ENCODE measurements around the gene LYPLA2. TPM values are rescaled to one million over a fixed set of nuclear protein-coding genes. Genes with fewer than 3 reads are reported as not detected.

Gene LYPLA2
- total RNA-seq, 1 experiment from 2014 or later: 78.0 TPM

GRCh38 chr1:23817633-23818032 lies 26.7 kb downstream of the LYPLA2 start:
- no peak for DNase-seq (ENCODE audit: low read depth, low spot score)
- Histone ChIP-seq H3K4me1 (ENCODE audit: control insufficient read depth in 1 of 2, insufficient read depth in 2 of 2, low read length in 2 of 2) (no peaks in the 10 kb centered on the region), H3K4me3 (replicated peaks in 1 of 2; ENCODE audit: low read depth in 1 of 2, low read length in 2 of 2) (no peak overlapping the region), H3K9me2 (ENCODE audit: insufficient read depth) (no peaks in the 10 kb centered on the region), H3K79me2 (ENCODE audit: insufficient read depth, low read length) (no peaks in the 10 kb centered on the region), H3K4me2 (ENCODE audit: low read length) (no peak overlapping the region), H3K9ac (ENCODE audit: low read length) (no peak overlapping the region), H2AFZ (ENCODE audit: low read depth, low read length, poor library complexity, severe bottlenecking) (no peak overlapping the region), H3K27ac (ENCODE audit: low read depth, low read length) (no peak overlapping the region), H3K9me3 (ENCODE audit: control insufficient read depth in 1 of 2, insufficient read depth in 1 of 2, low read depth in 1 of 2, low read length in 2 of 2) (no peaks in the 10 kb centered on the region), H4K20me1 (ENCODE audit: insufficient read depth) (no peaks in the 10 kb centered on the region), H3K27me3 (ENCODE audit: insufficient read depth, low read length) (no peaks in the 10 kb centered on the region), H3K36me3 (ENCODE audit: control insufficient read depth in 1 of 2, insufficient read depth in 2 of 2, low read length in 2 of 2) (peaks cover 0 to 5% of the 10 kb centered on the region in 2 experiments; a peak in 1 of 4 replicates)
- CTCF ChIA-PET: no interaction called here
- no peak for TF ChIP-seq CEBPB (IDR thresholded peaks at IDR 0.05; ENCODE audit: low read depth)
- TF ChIP-seq SP1 (IDR thresholded peaks at IDR 0.05; ENCODE audit: low read depth): no peak
- no peak for TF ChIP-seq POLR2A (IDR thresholded peaks at IDR 0.05; ENCODE audit: borderline replicate concordance, extremely low read depth, insufficient read depth, insufficient read length)
- no peak for TF ChIP-seq EZH2phosphoT487 (IDR thresholded peaks at IDR 0.05; ENCODE audit: borderline replicate concordance)
- TF ChIP-seq ZNF274 (IDR thresholded peaks at IDR 0.05; ENCODE audit: low read depth, low read length): no peak
- no peak for TF ChIP-seq EGR1 (IDR thresholded peaks at IDR 0.05; ENCODE audit: low read depth)
- no peak for TF ChIP-seq RAD21 (IDR thresholded peaks at IDR 0.05; ENCODE audit: low read depth)
- no peak for TF ChIP-seq ZBTB33 (IDR thresholded peaks at IDR 0.05; ENCODE audit: extremely low read depth, insufficient replicate concordance, low read length)
- TF ChIP-seq ATF3 (IDR thresholded peaks at IDR 0.05): no peak
- no peak for TF ChIP-seq EZH2 (IDR thresholded peaks at IDR 0.05)
- TF ChIP-seq FOSL1 (IDR thresholded peaks at IDR 0.05; ENCODE audit: low read depth): no peak
- TF ChIP-seq JUND (IDR thresholded peaks at IDR 0.05): no peak
- TF ChIP-seq ELF1 (IDR thresholded peaks at IDR 0.05; ENCODE audit: borderline replicate concordance, low read depth): no peak
- no peak for TF ChIP-seq YY1 (IDR thresholded peaks at IDR 0.05; ENCODE audit: extremely low read depth, insufficient replicate concordance, low read depth, low read length)
- no peak for TF ChIP-seq TCF7L2 (IDR thresholded peaks at IDR 0.05; ENCODE audit: borderline replicate concordance, extremely low read depth, insufficient read depth, insufficient read length)
- TF ChIP-seq CBX3 (IDR thresholded peaks at IDR 0.05; ENCODE audit: low read depth): no peak
- no peak for TF ChIP-seq CTCF (IDR thresholded peaks at IDR 0.05 in 2 of 3, conservative IDR thresholded peaks at IDR 0.05 in 1 of 3; ENCODE audit: borderline replicate concordance in 1 of 3, insufficient read depth in 1 of 3, low read depth in 2 of 3, low read length in 2 of 3)
- TF ChIP-seq MAX (IDR thresholded peaks at IDR 0.05): no peak
- no peak for TF ChIP-seq ZFX (IDR thresholded peaks at IDR 0.05)
- RAD21 ChIA-PET (ENCODE audit: low non-redundant PET in 1 of 2, low total read pairs in 2 of 2, uncharacterized antibody in 2 of 2, unreplicated experiment in 2 of 2): no interaction called here
- POLR2A ChIA-PET: no interaction called here
- intact Hi-C loops (cut with micrococcal nuclease): no loop called here
- BruUV-seq (replicated peaks): no TSS peak
- no peak for ATAC-seq
